ENCODE results near the gene SMG5.

The SMG5 gene, protein sequence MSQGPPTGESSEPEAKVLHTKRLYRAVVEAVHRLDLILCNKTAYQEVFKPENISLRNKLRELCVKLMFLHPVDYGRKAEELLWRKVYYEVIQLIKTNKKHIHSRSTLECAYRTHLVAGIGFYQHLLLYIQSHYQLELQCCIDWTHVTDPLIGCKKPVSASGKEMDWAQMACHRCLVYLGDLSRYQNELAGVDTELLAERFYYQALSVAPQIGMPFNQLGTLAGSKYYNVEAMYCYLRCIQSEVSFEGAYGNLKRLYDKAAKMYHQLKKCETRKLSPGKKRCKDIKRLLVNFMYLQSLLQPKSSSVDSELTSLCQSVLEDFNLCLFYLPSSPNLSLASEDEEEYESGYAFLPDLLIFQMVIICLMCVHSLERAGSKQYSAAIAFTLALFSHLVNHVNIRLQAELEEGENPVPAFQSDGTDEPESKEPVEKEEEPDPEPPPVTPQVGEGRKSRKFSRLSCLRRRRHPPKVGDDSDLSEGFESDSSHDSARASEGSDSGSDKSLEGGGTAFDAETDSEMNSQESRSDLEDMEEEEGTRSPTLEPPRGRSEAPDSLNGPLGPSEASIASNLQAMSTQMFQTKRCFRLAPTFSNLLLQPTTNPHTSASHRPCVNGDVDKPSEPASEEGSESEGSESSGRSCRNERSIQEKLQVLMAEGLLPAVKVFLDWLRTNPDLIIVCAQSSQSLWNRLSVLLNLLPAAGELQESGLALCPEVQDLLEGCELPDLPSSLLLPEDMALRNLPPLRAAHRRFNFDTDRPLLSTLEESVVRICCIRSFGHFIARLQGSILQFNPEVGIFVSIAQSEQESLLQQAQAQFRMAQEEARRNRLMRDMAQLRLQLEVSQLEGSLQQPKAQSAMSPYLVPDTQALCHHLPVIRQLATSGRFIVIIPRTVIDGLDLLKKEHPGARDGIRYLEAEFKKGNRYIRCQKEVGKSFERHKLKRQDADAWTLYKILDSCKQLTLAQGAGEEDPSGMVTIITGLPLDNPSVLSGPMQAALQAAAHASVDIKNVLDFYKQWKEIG

DNA sequence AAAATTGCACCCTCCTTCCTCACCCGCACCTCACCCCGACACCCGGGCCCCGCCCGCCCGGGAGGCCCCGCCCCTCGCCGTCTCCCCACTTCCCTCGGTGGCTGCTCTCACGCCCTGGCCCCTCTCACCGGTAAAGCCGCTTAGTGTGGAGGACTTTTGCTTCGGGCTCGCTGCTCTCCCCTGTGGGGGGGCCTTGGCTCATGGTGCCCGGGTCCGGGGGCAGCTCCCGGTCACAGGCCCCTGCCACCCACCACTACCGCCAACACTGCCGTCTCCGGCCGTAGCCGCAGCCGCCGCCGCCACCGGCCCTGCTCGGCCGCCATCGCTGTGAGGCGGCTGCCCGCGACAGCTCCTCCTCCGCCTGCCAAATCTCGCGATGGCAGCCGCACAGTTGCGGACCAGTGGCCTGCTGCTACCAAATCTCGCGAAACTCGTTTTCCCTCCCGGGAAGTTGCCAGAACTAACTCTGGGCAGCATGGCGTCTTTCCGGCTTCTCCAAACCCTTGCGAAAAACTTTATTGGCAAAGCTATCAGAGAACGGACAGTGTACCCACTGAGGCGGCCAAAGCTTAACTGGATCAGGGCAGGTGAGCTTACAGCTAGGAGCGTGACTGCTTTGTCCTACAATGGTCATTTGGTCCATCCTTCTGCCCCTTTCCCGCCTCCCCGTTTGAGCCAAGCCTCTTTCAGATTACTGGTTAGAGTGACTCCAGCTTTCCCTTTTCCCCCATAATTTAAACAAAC, at the start of gene SMG5:
SMG5 (minus strand) TSS at position 347 of the 744 bp plus-strand sequence; CDS start at position 202, 145 bp downstream.
- DNase-seq (ENCODE audit: low read depth) = peak; percentile 99

DNA sequence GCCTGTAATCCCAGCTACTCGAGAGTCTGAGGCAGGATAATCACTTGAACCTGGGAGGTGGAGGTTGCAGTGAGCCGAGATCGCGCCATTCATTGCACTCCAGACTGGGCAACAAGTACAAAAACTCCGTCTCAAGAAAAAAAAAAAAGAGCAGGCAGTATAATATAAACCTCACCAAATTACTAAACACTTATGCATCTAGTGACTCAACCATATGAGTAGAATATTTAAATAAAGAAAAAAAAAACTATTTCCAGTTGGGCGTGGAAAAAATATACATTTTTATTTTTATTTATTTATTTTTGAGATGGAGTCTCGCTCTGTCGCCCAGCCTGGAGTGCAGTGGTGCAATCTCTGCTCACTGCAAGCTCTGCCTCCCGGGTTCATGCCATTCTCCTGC, 40.6 kb upstream of the SMG5 start:
- DNase-seq (ENCODE audit: low read depth) = peak; percentile 14

DNA sequence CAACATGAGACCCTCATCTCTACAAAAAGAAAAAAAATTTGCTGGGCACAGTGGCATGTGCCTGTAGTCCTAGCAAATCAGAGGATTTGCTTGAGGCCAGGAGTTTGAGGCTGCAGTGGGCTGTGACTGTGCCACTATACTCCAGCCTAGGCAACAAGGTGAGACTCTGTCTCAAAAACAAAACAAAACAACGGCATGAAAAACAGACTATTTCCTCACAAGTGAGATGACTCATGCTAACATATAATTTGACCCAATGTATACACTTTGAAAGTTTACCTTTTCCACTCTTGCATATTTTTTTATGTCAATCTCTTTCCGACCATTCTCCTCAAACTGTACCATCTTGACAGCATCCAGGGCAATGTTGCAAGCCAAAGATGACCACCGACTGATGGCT, 37.9 kb upstream of the SMG5 start:
- DNase-seq (ENCODE audit: low read depth) = no peak

DNA sequence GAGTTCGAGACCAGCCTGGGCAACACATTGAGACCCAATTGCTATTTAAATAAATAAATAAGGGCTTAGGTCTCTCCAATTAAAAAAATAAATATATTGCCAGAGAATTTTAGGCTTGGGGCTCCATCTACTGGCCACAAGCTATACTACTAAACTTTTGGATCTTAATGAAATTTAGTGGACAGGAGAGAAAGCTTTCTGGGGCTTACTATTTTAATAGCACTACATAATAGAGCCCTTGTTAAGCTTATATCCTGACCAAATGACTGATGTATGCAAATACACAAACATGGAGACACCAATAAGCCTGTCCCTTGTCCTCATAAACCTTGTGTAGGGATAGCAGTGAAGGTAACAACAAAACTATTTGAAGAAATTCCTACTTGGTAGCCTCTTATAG, 37.0 kb upstream of the SMG5 start:
- no peak for DNase-seq (ENCODE audit: low read depth)

DNA sequence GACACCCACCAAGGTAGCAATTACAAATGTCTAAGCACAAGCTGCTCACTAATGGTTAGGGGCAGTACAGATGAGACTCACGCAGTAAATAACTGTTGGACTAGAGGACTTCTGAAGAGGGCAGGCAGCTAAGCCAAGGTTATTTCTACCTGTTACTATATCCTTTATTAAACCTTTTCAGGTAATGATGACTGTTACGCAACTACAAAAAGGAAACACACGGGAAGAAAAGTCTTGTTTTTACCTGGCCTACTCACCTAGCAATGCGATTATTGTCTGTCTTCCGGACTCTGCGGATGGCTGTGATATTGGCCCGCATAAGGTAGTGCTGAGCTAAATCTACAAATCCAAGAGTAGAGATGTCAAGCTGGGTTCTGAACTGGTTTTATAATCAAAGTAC, 34.3 kb upstream of the SMG5 start:
- DNase-seq (ENCODE audit: low read depth) = no peak

DNA sequence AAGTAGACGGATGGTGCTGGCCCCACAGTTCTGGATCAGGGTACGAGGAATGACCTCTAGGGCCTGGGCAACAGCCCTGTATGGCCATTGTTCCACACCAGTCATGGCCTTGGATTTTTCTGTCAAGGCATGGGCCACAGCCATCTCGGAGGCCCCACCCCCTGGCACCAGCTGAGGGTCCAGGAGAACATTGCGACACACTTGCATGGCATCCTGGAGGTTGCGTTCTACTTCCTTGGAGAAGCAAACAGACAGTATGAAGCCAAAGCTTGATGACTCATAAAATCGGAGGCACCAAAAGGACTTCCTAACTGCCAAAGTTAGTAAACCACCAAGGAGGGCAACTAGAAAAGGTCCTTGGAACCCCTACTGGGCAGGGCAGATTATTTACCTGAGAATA, 28.3 kb upstream of the SMG5 start:
- DNase-seq (ENCODE audit: low read depth) = peak; percentile 86

DNA sequence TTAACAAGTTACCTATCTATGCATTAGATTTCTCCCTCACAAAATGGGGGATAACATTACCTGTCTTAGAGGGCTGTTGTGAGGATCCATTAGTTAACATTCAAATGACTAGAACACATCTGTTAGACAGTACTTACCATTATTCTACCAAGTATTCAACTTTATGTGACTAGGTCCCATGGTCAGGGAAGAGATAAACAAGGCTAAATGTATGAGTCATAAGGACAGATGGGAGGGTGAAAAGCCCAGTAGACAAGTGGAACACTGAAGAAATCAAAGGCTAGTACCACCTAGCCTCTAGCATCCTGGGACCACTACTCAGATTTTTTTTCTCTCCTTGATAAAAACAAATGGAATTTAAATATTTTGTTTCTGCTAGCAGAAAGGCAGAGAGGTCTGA, 25.5 kb upstream of the SMG5 start:
- DNase-seq (ENCODE audit: low read depth) = peak; percentile 21

DNA sequence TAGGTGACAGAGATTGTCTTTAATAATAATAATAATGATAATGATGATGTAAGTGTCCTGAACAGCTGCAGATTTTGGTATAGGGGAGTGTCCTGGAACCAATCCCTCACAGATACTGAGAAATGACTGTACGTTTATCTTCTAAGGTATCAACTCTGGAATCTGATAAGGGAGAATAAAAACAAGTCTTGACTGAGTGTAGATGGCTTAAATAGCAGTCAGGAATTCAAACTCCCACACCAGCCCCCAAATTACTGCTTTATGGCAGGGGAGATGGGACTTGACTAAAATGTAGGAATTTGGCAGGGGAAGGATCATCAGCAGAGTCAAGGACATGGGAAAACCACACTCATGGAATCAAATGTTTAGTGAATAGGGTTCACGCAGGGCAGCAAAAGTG, 22.6 kb upstream of the SMG5 start:
- no peak for DNase-seq (ENCODE audit: low read depth)

DNA sequence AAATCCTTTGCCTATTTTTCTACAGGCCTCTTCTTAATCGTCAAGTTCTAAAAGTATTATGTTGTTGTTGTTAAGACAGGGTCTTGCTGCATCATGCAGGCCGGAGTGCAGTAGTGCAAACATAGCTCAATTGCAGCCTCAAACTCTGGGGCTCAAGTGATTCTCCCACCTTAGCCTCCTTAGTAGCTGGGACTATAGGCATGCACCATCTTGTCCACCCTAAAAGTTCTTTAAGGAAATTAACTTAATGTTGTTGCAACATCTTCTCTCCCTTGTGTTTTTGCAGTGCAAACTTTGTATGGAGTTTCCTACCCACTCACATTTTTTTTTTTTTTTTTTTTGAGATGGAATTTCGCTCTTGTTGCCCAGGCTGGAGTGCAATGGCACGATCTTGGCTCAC, 20.6 kb upstream of the SMG5 start:
- no peak for DNase-seq (ENCODE audit: low read depth)

DNA sequence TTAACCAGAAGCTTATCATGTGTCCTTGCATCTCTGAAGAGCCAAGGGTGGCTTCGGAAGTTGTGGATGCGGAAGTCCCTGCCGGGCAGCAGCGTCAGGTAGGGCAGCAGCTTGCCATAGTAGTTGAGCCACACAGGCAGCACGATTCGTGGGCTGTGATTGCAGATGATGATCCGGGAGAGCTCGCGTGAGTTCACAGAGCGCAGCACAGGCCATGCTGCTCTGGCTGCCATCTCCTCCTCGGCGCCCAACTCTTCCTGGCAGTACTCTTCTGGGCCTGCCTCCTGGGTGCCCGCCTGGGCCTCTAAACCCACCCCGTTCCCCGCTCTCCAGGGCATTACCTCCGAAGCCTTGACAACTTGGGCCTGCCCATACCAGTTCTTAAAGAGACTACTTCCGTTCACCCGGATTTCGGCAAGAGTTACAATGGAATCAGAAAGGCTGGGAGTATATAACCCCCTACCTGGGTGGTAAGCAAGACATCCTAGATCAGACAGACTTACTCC, 16.3 kb upstream of the SMG5 start, which contains the start of gene VHLL:
VHLL (minus strand) TSS at position 456 of the 506 bp plus-strand sequence; CDS start at position 338, 118 bp downstream.
- DNase-seq (ENCODE audit: low read depth) = no peak

DNA sequence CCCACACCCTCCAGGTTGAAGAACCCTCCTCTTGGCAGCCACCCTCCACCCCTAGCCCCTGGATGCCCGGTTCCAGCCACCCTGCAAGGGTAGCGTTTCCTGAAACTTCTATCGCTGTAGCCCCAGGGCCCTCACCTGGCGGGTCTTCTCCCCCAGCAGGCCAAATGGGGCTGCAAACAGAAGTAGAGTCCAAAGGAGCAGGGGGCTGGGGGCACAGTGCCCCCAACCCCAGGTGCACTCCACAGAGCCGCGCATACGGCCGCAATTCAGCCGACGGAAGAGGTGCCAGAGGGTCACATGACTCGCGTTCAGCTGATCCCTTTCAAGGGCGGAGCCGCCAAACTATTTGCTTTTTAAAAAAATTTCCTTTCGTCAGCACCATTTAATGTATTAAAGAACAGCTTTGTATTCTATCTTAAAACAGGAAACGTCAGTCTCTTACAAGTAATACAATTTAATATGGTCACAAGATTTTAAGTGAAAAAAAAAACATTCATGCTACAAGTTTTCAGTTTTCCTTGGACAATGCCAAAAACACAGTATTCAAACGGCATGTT, 12.8 kb upstream of the SMG5 start, which contains the start of gene GLMP:
GLMP (minus strand) TSS at position 289 of the 557 bp plus-strand sequence; CDS start at position 255, 34 bp downstream.
- peak; percentile 58 for DNase-seq (ENCODE audit: low read depth)

DNA sequence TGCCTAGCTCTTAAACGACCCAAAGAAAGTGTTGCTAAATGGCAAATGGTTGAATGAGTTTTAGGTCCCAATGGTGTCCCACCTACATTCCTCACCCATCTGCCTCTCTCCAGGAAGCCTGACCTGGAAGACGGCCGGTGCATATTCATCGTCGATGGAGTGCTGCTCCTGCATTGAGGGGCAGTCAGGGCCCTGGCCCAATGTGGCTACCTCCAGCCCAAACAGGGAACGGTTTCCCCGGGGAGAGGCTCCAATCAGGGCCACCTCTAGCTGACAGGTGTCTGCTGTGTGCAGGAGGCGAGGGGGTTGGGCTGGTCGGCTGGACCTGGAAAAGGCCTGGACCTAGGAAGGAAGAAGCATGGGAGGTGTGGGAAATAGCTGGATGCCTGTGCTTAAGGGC, 11.3 kb upstream of the SMG5 start:
- no peak for DNase-seq (ENCODE audit: low read depth)

DNA sequence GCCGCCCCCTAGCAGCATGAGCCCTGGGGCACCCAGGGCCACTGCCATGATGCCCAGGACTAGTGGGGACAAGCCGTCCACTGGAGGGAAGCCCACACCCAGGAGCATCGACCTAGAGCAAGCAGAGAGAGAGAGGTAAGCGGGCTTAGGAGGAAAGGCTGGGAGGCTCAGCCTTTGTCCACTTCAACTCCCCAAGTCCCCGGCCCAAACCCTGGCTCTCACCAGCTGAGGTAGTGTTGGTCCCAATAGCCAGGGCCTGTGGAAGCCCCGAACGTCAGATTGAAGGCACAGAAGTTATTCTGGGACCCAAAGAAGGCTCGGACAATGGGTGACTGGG, 10.4 kb upstream of the SMG5 start:
- DNase-seq (ENCODE audit: low read depth) = no peak

DNA sequence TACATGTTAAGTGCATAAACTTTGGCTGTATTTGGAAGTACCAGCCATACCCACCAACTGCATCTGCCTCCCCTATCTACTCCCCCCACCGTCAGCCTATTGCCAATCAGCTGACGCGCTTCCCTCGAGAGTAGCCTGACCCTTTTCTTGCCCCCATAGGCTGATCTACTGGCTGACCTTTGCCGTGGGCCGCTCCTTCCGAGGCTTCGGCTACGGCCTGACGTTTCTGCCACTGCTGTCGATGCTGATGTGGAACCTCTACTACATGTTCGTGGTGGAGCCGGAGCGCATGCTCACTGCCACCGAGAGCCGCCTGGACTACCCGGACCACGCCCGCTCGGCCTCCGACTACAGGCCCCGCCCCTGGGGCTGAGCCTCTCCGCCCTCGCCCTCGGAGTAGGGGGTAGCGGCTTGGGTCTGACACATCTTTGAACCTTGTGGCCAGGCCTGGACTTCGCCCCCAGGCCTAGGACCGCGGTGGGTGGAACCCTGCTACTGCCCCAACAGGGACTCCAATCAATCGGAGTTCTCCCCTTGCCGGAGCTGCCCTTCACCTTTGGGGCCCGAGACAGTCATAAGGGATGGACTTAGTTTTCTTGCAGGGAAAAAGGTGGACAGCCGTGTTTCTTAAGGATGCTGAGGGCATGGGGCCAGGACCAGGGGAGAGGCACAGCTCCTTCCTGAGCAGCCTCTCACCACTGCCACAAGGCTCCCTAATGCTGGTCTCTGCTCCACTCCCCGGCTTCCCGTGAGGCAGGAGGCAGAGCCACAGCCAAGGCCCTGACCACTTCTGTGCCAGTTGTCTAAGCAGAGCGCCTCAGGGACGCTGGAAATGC, 8.8 kb upstream of the SMG5 start:
- DNase-seq (ENCODE audit: low read depth) = peak; percentile 83

DNA sequence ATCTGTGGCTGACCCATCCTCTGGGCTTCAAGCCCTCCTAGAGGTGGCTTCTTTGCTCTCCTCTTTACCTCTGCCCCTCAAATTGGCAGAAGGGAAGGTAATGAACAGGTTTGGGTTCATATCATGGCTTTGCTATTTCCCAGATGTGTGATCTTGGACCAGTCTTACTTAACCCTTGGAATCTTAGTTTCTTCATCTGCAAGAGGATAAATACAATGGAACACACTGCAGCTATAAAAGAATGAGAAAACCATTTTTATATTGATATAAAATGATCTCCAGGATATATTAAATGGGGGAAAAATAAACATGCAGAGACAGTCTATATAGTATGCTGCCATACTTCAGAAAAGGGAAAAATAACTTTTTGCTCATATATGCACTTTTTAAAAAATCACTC, 7.2 kb upstream of the SMG5 start:
- no peak for DNase-seq (ENCODE audit: low read depth)

DNA sequence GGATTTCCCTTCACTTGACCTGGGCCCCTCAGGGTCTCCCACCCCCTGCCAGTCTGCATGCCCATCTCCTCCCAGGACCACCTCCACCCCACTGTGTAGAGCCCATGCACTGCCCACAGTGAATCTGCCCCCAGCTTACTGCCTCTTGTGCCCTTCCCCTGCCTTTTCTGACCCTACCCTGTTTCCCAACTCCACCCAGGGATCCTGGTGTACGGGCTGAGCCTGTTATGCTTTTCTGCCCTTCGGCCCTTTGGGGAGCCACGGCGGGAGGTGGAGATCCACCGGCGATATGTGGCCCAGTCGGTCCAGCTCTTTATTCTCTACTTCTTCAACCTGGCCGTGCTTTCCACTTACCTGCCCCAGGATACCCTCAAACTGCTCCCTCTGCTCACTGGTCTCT, 3.4 kb upstream of the SMG5 start:
- DNase-seq (ENCODE audit: low read depth) = no peak

DNA sequence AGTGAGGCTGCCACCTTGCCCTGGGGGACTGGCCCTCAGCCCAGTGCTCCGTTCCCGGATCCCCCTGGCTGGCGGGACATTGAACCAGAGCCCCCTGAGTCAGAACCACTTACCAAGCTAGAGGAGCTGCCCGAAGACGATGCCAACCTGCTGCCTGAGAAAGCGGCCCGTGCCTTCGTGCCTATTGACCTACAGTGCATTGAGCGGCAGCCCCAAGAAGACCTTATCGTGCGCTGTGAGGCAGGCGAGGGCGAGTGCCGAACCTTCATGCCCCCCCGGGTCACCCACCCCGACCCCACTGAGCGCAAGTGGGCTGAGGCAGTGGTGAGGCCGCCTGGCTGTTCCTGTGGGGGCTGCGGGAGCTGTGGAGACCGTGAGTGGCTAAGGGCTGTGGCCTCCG, 2.8 kb upstream of the SMG5 start:
- no peak for DNase-seq (ENCODE audit: low read depth)

DNA sequence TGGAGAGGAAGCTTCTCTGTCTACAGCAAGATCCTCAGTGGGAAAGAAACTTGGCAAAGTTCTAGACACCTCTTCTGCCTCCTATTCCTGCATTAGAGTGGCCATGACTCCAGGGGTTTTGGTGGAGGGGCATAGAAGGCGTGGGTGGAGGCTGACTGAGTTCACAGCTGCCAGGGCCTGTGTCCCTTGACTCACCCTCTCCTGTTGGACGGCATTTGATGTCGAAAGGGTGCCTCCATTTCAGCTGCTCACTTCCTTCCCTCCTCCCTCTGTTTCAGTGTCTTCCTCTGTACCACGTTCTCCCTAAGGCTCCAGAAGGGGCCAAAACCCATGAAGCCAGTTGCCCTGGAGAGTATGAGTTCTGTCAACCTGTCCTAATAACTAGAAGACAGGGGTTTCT, 2.1 kb upstream of the SMG5 start:
- DNase-seq (ENCODE audit: low read depth) = no peak

DNA sequence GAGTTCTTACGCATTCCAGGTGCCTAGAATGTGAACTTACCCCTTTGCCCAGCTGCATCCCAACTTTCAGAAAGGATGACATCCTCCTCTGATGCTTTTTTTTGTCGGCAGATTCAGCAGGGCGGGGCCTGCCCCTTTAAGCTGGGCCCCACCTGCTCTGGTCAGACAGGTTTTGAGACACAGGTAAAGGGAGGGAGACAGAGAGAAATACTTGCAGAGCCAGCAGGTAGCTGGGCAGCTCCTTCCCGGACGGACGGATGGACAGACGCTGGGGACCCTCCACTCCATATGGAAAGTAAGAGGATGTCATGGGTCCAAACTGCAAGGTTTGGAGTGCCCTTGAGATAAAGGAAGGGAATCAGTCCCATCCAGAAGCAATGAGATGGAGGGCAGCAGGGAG, 1.5 kb upstream of the SMG5 start, which contains the start of gene TMEM79:
TMEM79 (plus strand) TSS at position 214 of the 400 bp plus-strand sequence. CDS start 902 bp downstream, outside the sequence.
- no peak for DNase-seq (ENCODE audit: low read depth)

DNA sequence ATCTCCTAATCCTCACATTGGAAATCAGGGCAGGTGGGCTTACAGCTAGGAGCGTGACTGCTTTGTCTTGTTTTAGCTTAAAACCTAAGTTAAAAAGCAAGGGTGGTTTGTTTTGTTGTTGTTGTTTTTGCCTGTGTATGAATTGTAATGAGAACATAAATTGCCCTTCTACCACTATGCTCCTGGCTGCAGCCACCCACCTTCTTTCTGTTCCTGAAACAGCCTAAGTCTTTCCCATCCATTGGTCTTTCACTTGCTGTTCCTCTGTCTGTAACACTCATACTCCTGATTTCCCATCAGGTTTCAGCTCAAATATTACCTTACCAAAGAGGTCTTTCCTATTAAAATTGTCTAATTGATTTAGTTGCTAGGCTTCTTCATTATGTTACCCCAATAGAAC, 896 bp upstream of the SMG5 start:
- no peak for DNase-seq (ENCODE audit: low read depth)
